CD14-positive monocyte (primary cell): ENCODE results near the gene NFKB1. TPM values are rescaled to one million over a fixed set of nuclear protein-coding genes. Genes with fewer than 3 reads are reported as not detected.

Source experiments
- DNase-seq, 3 donors: peaks; one replicate each; pipeline ENCODE4 v3.0.0-alpha.2; 2011 to 2022
- H2AFZ ChIP-seq: 2 replicates; pipeline ENCODE4 v1.6.0; 2012; ENCODE audit warnings: mild to moderate bottlenecking, low read depth, low read length, inconsistent platforms; ENCODE audit not compliant: insufficient read depth, poor library complexity, severe bottlenecking
- H3K27ac ChIP-seq, 2 donors: 1 replicate in 1 of 2; 2 replicates in 1 of 2; pipeline ENCODE4 v1.5.1; 2012 to 2013; ENCODE audit warnings: low read length in 2 of 2, control low read depth in 1 of 2, inconsistent platforms in 1 of 2, low read depth in 1 of 2, mild to moderate bottlenecking in 1 of 2
- H3K27me3 ChIP-seq, 2 donors: one replicate each; pipeline versions ENCODE4 v1.6.0 to v1.6.1; 2011 to 2013; ENCODE audit warnings: low read length in 2 of 2; ENCODE audit not compliant: control insufficient read depth in 2 of 2, insufficient read depth in 2 of 2
- H3K36me3 ChIP-seq, 2 donors: replicated peaks in 1 of 2; 1 replicate in 1 of 2; 2 replicates in 1 of 2; pipeline versions ENCODE4 v1.5.1 to v1.6.1; 2012 to 2013; ENCODE audit warnings: low read length in 2 of 2, control low read depth in 1 of 2, inconsistent platforms in 1 of 2, mild to moderate bottlenecking in 1 of 2; ENCODE audit not compliant: insufficient read depth in 2 of 2, control insufficient read depth in 1 of 2
- H3K4me1 ChIP-seq, 2 donors: 1 replicate in 1 of 2; 2 replicates in 1 of 2; pipeline versions ENCODE4 v1.5.1 to v1.6.1; 2012 to 2013; ENCODE audit warnings: low read length in 2 of 2, control low read depth in 1 of 2, inconsistent platforms in 1 of 2, mild to moderate bottlenecking in 1 of 2, moderate library complexity in 1 of 2; ENCODE audit not compliant: insufficient read depth in 2 of 2, control insufficient read depth in 1 of 2
- H3K4me2 ChIP-seq: replicated peaks from 2 replicates; pipeline ENCODE3; 2012; ENCODE audit warnings: low read length, moderate library complexity, mild to moderate bottlenecking; ENCODE audit not compliant: poor library complexity, severe bottlenecking; ENCODE audit errors: extremely low read depth
- H3K4me3 ChIP-seq, 3 experiments: fragments of 200-600 bp in 1 of 3; sonication (generic) in 1 of 3; replicated peaks in 1 of 3; 1 replicate in 2 of 3; 2 replicates in 1 of 3; pipeline ENCODE4 v1.5.1; 2011 to 2013; ENCODE audit warnings: low read length in 3 of 3, mild to moderate bottlenecking in 3 of 3, control low read depth in 2 of 3, low read depth in 2 of 3, inconsistent platforms in 1 of 3, moderate library complexity in 1 of 3
- H3K79me2 ChIP-seq: 2 replicates; pipeline ENCODE4 v1.6.0; 2012; ENCODE audit warnings: mild to moderate bottlenecking, control low read depth, inconsistent platforms, low read length, moderate library complexity; ENCODE audit not compliant: insufficient read depth
- H3K9ac ChIP-seq: 2 replicates; pipeline ENCODE4 v1.6.0; 2017; ENCODE audit warnings: low read length, mild to moderate bottlenecking; ENCODE audit not compliant: insufficient read depth, poor library complexity, severe bottlenecking
- H3K9me3 ChIP-seq, 2 donors: replicated peaks in 1 of 2; 1 replicate in 1 of 2; 2 replicates in 1 of 2; pipeline versions ENCODE4 v1.5.1 to v1.6.1; 2012 to 2013; ENCODE audit warnings: low read length in 2 of 2, control low read depth in 1 of 2; ENCODE audit not compliant: control insufficient read depth in 1 of 2, insufficient read depth in 1 of 2
- H4K20me1 ChIP-seq: 2 replicates; pipeline ENCODE4 v1.6.0; 2012; ENCODE audit warnings: mild to moderate bottlenecking, low read length, control low read depth, moderate library complexity; ENCODE audit not compliant: insufficient read depth
- H3K27ac Mint-ChIP-seq, 7 donors: one replicate each; pipeline ENCODE4 v1.8.0; 2020; ENCODE audit warnings: mild to moderate bottlenecking in 7 of 7, mixed read lengths in 7 of 7, moderate library complexity in 6 of 7, inconsistent platforms in 2 of 7
- H3K27me3 Mint-ChIP-seq, 3 donors: one replicate each; pipeline ENCODE4 v1.8.0; 2021 to 2022; ENCODE audit warnings: low read depth in 3 of 3, mild to moderate bottlenecking in 3 of 3, mixed read lengths in 3 of 3, moderate library complexity in 3 of 3, inconsistent platforms in 1 of 3
- H3K36me3 Mint-ChIP-seq, 2 donors: one replicate each; pipeline ENCODE4 v1.8.0; 2020; ENCODE audit warnings: mixed read lengths in 2 of 2, inconsistent platforms in 1 of 2, mild to moderate bottlenecking in 1 of 2
- H3K4me1 Mint-ChIP-seq: one replicate; pipeline ENCODE4 v1.8.0; 2020; ENCODE audit warnings: mild to moderate bottlenecking, mixed read lengths
- H3K4me3 Mint-ChIP-seq, 2 donors: one replicate each; pipeline ENCODE4 v1.8.0; 2020; ENCODE audit warnings: mild to moderate bottlenecking in 2 of 2, mixed read lengths in 2 of 2, moderate library complexity in 1 of 2
- H3K9me3 Mint-ChIP-seq, 7 donors: one replicate each; pipeline ENCODE4 v1.8.0; 2020 to 2022; ENCODE audit warnings: mixed read lengths in 7 of 7, mild to moderate bottlenecking in 6 of 7, moderate library complexity in 6 of 7, inconsistent platforms in 2 of 7
- WGBS: methylation state at CpG from one replicate; pipeline ENCODE4 v1.1.5; 2013; ENCODE audit warnings: missing lambda C conversion rate; ENCODE audit not compliant: insufficient coverage; 5-methylcytosine and 5-hydroxymethylcytosine counted together
- intact Hi-C, 2 donors: fragments of 100-400 bp; cut with micrococcal nuclease; formaldehyde crosslinking; loops; one replicate each; pipeline versions ENCODE4 v1.15.0 to v1.15.1; 2023
- polyA plus RNA-seq, 3 donors: library from polyadenylated mRNA; depleted of rRNA in 1 of 3; unstranded in 2 of 3; stranded (reverse) in 1 of 3; fragments of 300-500 nt in 2 of 3; fragments of >200 nt in 1 of 3; fragmentation: Illumina TruSeq in 2 of 3; gene quantifications; 1 replicate in 2 of 3; 2 replicates in 1 of 3; pipeline ENCODE4 v1.2.3, GENCODE V29; 2012 to 2021
- TF ChIP-seq, protein P1 (sequence below): fragments of 200-600 bp; IDR thresholded peaks from one replicate; pipeline ENCODE4 v1.8.0; 2022; ENCODE audit warnings: antibody characterized with exemption, mild to moderate bottlenecking

The NFKB1 gene
- polyA plus RNA-seq, 3 donors = 9.0 to 34.4 (median 17.8) TPM

DNA sequence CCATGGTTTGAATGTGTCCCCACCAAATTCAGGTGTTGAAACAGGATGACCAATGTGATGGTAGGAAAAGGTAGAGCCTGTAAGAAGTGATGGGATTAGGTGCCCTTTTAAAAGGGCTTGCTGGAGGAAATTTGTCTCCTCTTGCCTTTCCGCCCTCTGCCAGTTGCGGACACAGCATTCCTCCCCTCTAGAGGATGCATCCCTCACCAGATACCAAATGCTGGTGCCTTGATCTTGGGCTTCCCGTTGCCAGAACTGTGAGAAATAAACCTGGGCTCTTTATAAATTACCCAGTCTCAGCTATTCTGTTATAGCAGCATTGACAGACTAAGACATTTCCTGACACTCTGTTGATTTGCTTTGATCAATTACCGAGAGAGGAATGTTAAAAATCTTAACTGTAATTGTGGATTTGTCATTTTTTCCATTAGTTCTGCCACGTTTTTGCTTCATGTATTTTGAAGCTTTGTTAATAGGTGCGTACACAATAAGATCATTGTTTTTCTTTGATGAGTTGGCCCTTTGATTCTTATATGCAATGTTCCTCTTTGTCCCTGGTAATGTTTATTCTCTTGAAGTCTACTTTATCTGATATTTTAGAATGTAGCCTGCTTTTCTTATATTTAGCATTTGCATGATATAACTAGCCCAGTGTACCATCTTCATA is 13.3 kb downstream of the NFKB1 start:
- 100% methylated on average over 5 of the region's 6 CpGs for WGBS
- no peak for DNase-seq
- Histone ChIP-seq H3K4me2 (no peak overlapping the region), H3K4me1 (peaks cover 0 to 5% of the 10 kb centered on the region in 2 donors), H4K20me1 (peaks cover 98% of the 10 kb centered on the region), H3K4me3 (no peak overlapping the region), H2AFZ (no peak overlapping the region), H3K27me3 (no peaks in the 10 kb centered on the region), H3K9ac (no peak overlapping the region), H3K27ac (no peak overlapping the region), H3K36me3 (peaks cover 5 to 26% of the 10 kb centered on the region in 2 donors), H3K79me2 (peaks cover 95% of the 10 kb centered on the region), H3K9me3 (peaks cover 0 to 3% of the 10 kb centered on the region in 2 donors)
- H3K4me1 Mint-ChIP-seq = peaks cover 22% of the 10 kb centered on the region
- intact Hi-C loops = no loop called here
- no peak overlapping the region for H3K4me3 Mint-ChIP-seq
- H3K36me3 Mint-ChIP-seq = peaks cover 18 to 51% of the 10 kb centered on the region in 2 donors
- H3K27ac Mint-ChIP-seq = no peak overlapping the region
- peaks cover 6 to 12% (median 10%) of the 10 kb centered on the region in 7 donors for H3K9me3 Mint-ChIP-seq
- H3K27me3 Mint-ChIP-seq = peaks cover 0 to 1% (median 0%) of the 10 kb centered on the region in 3 donors
- TF ChIP-seq, protein P1, sequence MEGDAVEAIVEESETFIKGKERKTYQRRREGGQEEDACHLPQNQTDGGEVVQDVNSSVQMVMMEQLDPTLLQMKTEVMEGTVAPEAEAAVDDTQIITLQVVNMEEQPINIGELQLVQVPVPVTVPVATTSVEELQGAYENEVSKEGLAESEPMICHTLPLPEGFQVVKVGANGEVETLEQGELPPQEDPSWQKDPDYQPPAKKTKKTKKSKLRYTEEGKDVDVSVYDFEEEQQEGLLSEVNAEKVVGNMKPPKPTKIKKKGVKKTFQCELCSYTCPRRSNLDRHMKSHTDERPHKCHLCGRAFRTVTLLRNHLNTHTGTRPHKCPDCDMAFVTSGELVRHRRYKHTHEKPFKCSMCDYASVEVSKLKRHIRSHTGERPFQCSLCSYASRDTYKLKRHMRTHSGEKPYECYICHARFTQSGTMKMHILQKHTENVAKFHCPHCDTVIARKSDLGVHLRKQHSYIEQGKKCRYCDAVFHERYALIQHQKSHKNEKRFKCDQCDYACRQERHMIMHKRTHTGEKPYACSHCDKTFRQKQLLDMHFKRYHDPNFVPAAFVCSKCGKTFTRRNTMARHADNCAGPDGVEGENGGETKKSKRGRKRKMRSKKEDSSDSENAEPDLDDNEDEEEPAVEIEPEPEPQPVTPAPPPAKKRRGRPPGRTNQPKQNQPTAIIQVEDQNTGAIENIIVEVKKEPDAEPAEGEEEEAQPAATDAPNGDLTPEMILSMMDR = no peak

DNA sequence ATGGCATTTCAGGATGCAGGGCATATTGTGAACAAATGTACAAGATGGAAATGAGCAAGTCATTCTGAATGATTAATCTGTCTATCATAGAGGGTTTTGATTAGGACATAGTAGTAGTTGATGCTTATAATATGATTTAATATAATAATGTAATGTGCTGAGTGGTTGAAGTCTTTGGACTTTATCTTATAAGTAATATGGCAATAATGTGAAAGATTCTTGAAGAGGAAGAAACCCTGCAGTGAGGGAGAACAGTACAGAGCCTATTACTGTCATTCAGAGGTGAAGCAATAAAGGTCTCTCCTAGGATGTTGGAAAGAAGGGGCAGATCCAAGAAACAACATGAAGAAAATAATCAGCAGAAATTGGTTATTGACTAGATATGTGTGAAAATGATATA is 16.6 kb downstream of the NFKB1 start:
- Histone ChIP-seq H3K27me3 (no peaks in the 10 kb centered on the region), H3K9ac (no peak overlapping the region), H3K4me3 (no peak overlapping the region), H3K27ac (no peak overlapping the region), H3K9me3 (peaks cover 0 to 3% of the 10 kb centered on the region in 2 donors), H2AFZ (no peak overlapping the region), H3K79me2 (peaks cover 95% of the 10 kb centered on the region), H3K4me2 (no peak overlapping the region), H3K36me3 (peaks cover 0 to 3% of the 10 kb centered on the region in 2 donors), H4K20me1 (peaks cover 98% of the 10 kb centered on the region), H3K4me1 (peaks cover 0 to 4% of the 10 kb centered on the region in 2 donors)
- intact Hi-C loops = no loop called here
- TF ChIP-seq, protein P1 = no peak
- DNase-seq = no peak
- Mint-ChIP-seq H3K27me3 (no peaks in the 10 kb centered on the region), H3K4me1 (peaks cover 16% of the 10 kb centered on the region), H3K9me3 (peaks cover 5 to 12% (median 10%) of the 10 kb centered on the region in 7 donors), H3K4me3 (no peak overlapping the region), H3K36me3 (peaks cover 14 to 24% of the 10 kb centered on the region in 2 donors), H3K27ac (peak overlapping the region in 1 of 7 donors; percentile 20)
